Activated naive CD8-positive, alpha-beta T cell treated with anti-CD3 and anti-CD28 coated beads, Interleukin-2, amount 10 ng/mL, durations not matched to agents 7 days and 5 days (primary cell): ENCODE results near the gene DSCAM. TPM values are rescaled to one million over a fixed set of nuclear protein-coding genes. Genes with fewer than 3 reads are reported as not detected.

Experiments used
- ATAC-seq: fragments of 150-1000 bp; cut with Tn5 transposase; one replicate; pipeline ENCODE4 v1.10.0; 2021; ENCODE audit warnings: low read depth, moderate library complexity
- POLR2A ChIA-PET: fragments of 350-600 bp; sonication (Branson Sonifier 250); formaldehyde crosslinking; loops from one replicate; lab custom pipeline; 2021; ENCODE audit warnings: antibody characterized with exemption; lab: Charles Lee
- DNase-seq: peaks from one replicate; pipeline ENCODE4 v3.0.0; 2021
- H3K27ac Mint-ChIP-seq: one replicate; pipeline ENCODE4 v1.8.0; 2022; ENCODE audit warnings: mild to moderate bottlenecking, mixed read lengths
- H3K27me3 Mint-ChIP-seq: one replicate; pipeline ENCODE4 v1.8.0; 2022; ENCODE audit warnings: mild to moderate bottlenecking, moderate library complexity, mixed read lengths
- H3K36me3 Mint-ChIP-seq: one replicate; pipeline ENCODE4 v1.8.0; 2021; ENCODE audit warnings: mild to moderate bottlenecking, mixed read lengths
- H3K4me1 Mint-ChIP-seq: one replicate; pipeline ENCODE4 v1.8.0; 2021; ENCODE audit warnings: mixed read lengths
- H3K4me3 Mint-ChIP-seq: one replicate; pipeline ENCODE4 v1.8.0; 2022; ENCODE audit warnings: mild to moderate bottlenecking, moderate library complexity, mixed read lengths
- H3K9me3 Mint-ChIP-seq: one replicate; pipeline ENCODE4 v1.8.0; 2021; ENCODE audit warnings: mixed read lengths
- total RNA-seq, 2 experiments: library from RNA; stranded (reverse); gene quantifications; one replicate each; pipeline ENCODE4 v1.2.3, GENCODE V29; 2021

DSCAM gene
- total RNA-seq, 2 experiments from 2014 or later, result not detected

DNA sequence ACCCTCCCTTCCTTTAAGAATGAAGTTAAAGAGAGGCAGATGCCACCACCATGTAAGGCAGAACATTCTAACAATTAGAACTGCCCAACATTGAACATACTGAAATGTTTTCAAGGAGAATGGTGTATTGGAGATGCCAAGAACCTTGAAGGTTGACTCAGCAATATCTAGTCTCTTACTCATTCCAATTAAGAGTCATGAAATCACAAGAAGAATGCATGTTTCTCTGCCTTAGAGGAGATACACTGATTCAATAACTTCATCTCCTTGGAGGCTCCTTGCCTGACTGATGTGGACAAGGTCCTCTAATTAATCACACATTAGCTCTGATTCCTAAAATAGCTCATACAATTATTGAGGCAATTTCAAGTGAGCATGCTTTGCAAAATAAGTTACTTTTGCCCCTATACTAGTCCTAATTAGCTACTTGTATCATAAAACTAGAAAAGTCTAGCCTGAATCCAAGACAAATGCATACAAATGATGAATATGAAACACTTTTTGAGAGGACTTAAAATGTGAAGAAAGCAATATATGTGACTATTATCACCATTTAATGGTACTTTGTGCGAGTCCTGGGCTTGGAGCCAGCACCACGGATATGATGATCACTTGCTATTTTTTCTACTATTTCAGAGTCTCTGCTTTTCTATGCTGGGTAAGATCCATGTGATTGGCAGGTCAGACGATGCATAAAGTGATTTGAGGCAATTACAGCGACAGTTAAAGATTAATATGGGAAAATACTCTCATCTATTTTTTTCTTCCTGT is 114.5 kb downstream of the DSCAM start:
- ATAC-seq, result no peak
- Mint-ChIP-seq H3K4me1 (no peaks in the 10 kb centered on the region), H3K36me3 (no peaks in the 10 kb centered on the region), H3K4me3 (no peak overlapping the region), H3K27ac (no peak overlapping the region), H3K9me3 (no peaks in the 10 kb centered on the region), H3K27me3 (no peaks in the 10 kb centered on the region)
- POLR2A ChIA-PET, result no interaction called here
- DNase-seq, result no peak

DNA sequence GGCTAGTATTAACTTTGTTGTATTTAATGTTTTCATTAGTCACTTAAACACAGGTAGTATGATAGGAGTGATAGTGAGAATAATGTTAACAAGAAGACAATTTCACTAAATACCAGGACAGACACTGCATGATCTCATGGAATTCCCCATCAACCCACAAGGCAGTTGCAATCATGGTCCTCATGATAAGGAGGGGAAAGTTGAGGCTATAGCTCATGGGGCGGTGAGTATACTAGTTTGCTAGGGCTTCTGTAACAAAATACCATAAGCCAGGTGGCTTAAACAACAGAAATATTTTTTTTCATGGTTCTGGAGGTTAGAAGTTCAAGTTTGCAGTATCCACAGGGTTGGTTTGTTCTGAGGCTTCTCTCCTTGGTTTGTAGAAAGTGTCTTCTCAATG is 115.8 kb downstream of the DSCAM start:
- ATAC-seq (no peak), DNase-seq (no peak)
- no peak overlapping the region for H3K4me3 Mint-ChIP-seq
- POLR2A ChIA-PET, result no interaction called here
- no peak overlapping the region for H3K27ac Mint-ChIP-seq
- H3K9me3 Mint-ChIP-seq, result no peaks in the 10 kb centered on the region
- no peaks in the 10 kb centered on the region for H3K27me3 Mint-ChIP-seq
- H3K4me1 Mint-ChIP-seq, result no peaks in the 10 kb centered on the region
- H3K36me3 Mint-ChIP-seq, result no peaks in the 10 kb centered on the region

DNA sequence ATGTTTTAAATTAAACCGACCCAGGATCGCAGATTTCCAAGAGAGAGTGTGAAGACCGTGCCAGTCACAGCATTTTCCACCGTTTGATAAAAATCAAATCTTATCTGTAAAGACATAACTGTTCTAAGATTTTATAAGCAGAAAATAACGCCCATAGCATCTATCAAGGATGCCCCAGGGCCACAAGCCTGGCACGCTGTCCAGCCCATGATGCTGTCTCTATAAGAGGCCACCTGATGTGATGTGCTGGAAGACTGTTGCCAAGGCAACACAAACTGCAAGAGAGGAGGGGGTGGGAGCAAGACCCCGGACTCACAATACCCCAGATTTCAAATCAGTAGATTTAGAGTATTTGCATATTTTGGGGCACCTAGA is 116.5 kb downstream of the DSCAM start:
- POLR2A ChIA-PET, result no interaction called here
- Mint-ChIP-seq H3K4me1 (no peaks in the 10 kb centered on the region), H3K4me3 (no peak overlapping the region), H3K36me3 (no peaks in the 10 kb centered on the region), H3K27ac (no peak overlapping the region), H3K27me3 (no peaks in the 10 kb centered on the region), H3K9me3 (no peaks in the 10 kb centered on the region)
- DNase-seq, result no peak
- ATAC-seq, result no peak

DNA sequence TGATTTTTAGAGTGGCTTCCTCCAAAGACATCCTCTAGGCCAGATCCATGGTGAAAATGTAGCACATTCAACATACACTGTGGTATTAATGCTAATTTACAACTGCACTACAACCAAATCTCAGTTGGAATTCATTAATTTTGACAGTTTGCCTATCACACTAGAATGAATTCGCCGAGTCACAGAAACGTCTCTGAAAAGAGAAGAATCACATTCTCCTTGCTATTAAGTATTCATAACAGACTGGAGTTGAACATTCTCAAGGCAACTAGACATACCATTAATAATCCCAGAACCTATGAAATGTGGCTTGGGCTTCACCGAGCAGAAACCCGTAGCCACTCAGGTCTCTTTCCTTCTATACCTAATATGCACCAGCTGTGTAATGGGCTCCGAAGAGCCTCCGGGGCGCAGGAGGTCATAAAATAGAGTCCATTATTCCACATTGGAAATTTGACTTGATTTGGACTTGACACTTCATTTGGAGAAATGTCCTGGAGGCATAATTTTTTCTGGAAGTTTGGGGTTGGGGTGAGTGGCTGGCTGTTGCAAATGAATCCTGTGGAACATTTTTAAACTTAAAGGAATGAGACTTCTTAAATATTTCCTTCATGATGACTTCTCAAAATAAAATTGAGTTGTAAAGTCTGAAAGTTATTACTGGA is 117.1 kb downstream of the DSCAM start:
- H3K9me3 Mint-ChIP-seq, result no peaks in the 10 kb centered on the region
- H3K36me3 Mint-ChIP-seq, result no peaks in the 10 kb centered on the region
- POLR2A ChIA-PET, result no interaction called here
- ATAC-seq (no peak), DNase-seq (no peak)
- no peak overlapping the region for H3K4me3 Mint-ChIP-seq
- H3K4me1 Mint-ChIP-seq, result no peaks in the 10 kb centered on the region
- H3K27me3 Mint-ChIP-seq, result no peaks in the 10 kb centered on the region
- H3K27ac Mint-ChIP-seq, result no peak overlapping the region

DNA sequence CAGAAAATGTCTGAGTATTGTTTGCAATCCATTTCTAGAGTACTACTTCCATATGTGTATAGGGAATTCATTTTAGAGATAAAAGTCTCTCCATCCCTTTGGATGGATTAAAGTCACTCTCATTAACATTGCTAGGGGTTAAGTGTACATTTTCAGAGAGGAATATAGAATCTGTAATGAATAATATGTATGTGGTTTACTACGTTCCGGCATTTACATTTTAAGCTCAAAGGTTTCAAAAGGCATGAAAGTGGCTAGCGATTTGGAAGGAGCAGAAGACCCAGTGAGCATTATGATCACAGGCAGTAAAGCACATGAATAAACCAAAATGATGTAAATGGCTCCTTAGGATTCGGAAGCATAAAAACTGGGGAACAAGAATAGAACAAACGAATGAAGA is 123.0 kb downstream of the DSCAM start:
- H3K36me3 Mint-ChIP-seq, result no peaks in the 10 kb centered on the region
- no peak overlapping the region for H3K27ac Mint-ChIP-seq
- H3K4me1 Mint-ChIP-seq, result no peaks in the 10 kb centered on the region
- peaks cover 3% of the 10 kb centered on the region for H3K27me3 Mint-ChIP-seq
- DNase-seq (no peak), ATAC-seq (no peak)
- POLR2A ChIA-PET, result no interaction called here
- no peaks in the 10 kb centered on the region for H3K9me3 Mint-ChIP-seq
- H3K4me3 Mint-ChIP-seq, result no peak overlapping the region

DNA sequence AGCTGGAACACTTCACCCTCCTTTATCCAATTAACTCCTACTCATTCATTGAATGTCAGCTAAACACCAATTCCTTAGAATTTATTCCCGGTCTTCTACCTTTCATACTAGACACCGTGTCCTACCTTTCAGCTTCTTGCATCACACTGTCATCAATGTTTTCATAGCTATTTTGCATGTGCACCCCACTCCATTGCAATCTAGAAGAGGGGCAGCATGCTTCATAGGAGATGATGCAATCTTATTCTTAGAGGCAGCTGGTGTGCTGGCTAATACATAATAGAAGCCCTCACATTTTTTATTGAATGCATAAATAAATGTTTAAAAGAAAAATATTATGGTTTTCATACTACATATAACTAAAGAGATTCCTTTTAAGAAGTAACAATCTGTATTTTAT is 123.6 kb downstream of the DSCAM start:
- POLR2A ChIA-PET, result no interaction called here
- H3K9me3 Mint-ChIP-seq, result no peaks in the 10 kb centered on the region
- no peaks in the 10 kb centered on the region for H3K36me3 Mint-ChIP-seq
- no peak overlapping the region for H3K4me3 Mint-ChIP-seq
- DNase-seq (no peak), ATAC-seq (no peak)
- H3K27me3 Mint-ChIP-seq, result peaks cover 3% of the 10 kb centered on the region
- no peaks in the 10 kb centered on the region for H3K4me1 Mint-ChIP-seq
- H3K27ac Mint-ChIP-seq, result no peak overlapping the region

DNA sequence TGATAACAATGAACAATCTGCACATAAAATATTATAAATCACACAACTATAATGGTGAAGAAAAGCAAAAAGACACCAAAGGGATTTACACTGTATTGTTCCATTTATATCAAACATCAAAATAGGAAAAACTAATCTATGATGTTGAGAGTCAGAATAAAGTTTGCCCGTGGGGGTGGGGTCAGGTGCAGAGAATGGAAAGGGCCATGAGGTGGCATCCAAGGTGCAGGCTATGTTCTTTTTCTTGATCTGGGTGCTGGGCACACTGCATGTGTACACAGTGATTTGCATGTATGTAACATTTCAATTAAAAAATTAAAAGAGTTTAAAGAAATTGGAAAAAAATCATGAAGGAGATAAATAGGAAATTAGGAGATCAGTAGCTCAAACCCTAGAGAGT is 127.3 kb downstream of the DSCAM start:
- POLR2A ChIA-PET, result no interaction called here
- ATAC-seq (no peak), DNase-seq (no peak)
- Mint-ChIP-seq H3K9me3 (peaks cover 1% of the 10 kb centered on the region), H3K4me3 (no peak overlapping the region), H3K36me3 (no peaks in the 10 kb centered on the region), H3K4me1 (no peaks in the 10 kb centered on the region), H3K27ac (no peak overlapping the region), H3K27me3 (peaks cover 3% of the 10 kb centered on the region)

DNA sequence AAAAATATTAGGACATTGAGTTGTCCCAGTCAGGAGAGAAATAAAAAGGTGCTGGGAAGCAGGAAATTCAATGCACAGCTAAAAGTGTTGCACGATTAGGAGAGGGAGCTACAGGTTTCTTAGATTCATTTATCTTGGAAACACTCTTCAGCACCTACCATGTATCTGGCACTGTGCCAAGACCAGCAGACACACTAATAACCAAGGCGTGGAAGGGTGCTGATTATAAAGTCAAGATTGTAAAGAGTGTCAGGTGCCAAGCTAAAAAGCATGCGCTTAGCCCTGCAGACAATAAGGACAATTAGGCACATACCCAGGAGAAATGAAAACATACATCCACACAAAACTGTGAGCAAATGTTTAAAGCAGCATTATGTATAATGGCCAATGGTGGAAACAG is 129.9 kb downstream of the DSCAM start:
- no peak overlapping the region for H3K27ac Mint-ChIP-seq
- H3K4me1 Mint-ChIP-seq, result no peaks in the 10 kb centered on the region
- no peaks in the 10 kb centered on the region for H3K36me3 Mint-ChIP-seq
- DNase-seq, result no peak
- no peak for ATAC-seq
- no peaks in the 10 kb centered on the region for H3K27me3 Mint-ChIP-seq
- H3K4me3 Mint-ChIP-seq, result no peak overlapping the region
- peaks cover 4% of the 10 kb centered on the region for H3K9me3 Mint-ChIP-seq
- POLR2A ChIA-PET, result no interaction called here

DNA sequence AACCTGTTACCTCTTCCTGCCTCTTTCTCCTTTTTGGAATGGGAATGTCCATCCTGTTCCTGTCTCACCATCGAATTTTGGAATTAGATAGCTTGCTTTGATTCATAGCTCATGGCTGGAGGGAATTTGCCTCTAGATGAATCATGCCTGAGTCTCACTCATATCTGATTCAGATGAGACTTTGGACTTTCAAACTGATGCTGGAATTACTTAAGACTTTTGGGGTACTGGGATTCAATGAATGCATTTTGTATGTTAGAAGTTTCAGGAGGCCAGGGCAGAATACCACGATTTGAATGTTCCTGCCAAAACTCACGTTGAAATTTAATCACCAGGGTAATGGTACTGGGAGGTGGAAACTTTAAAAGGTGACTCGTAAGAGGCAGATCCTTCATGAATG is 132.4 kb downstream of the DSCAM start:
- no peak for DNase-seq
- Mint-ChIP-seq H3K4me3 (no peak overlapping the region), H3K9me3 (peaks cover 4% of the 10 kb centered on the region), H3K27ac (no peak overlapping the region), H3K4me1 (no peaks in the 10 kb centered on the region), H3K27me3 (no peaks in the 10 kb centered on the region), H3K36me3 (no peaks in the 10 kb centered on the region)
- POLR2A ChIA-PET, result no interaction called here
- ATAC-seq, result no peak

DNA sequence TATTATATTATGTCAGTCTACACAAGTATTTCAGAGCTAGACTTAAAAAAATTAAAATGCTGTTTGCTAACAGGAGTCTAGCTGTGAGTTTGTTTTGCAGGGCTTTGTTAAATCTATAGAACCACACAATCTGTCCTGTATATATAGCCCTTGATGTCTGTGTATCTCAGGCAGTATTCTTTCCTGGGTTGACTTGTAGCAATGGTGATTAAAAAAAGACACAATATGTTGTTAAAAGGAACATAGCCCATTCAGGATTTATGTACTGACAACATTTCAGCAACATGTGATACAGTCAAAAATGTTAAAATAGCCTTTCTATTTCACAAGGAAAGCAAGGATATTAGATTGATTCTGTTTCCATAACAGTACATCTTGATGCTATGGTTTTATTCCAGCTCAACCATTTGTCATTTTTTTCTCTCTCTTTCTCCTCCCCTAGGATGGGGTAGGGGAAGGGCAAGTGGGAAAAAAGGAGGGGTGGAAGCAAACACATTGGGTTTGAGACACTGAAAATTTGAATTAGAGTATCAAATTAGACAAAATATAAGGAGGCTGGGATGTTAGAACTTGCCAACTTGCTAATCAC is 139.2 kb downstream of the DSCAM start:
- Mint-ChIP-seq H3K27ac (no peak overlapping the region), H3K36me3 (no peaks in the 10 kb centered on the region), H3K4me3 (no peak overlapping the region), H3K4me1 (no peaks in the 10 kb centered on the region), H3K9me3 (no peaks in the 10 kb centered on the region), H3K27me3 (no peaks in the 10 kb centered on the region)
- POLR2A ChIA-PET, result no interaction called here
- ATAC-seq (no peak), DNase-seq (no peak)

DNA sequence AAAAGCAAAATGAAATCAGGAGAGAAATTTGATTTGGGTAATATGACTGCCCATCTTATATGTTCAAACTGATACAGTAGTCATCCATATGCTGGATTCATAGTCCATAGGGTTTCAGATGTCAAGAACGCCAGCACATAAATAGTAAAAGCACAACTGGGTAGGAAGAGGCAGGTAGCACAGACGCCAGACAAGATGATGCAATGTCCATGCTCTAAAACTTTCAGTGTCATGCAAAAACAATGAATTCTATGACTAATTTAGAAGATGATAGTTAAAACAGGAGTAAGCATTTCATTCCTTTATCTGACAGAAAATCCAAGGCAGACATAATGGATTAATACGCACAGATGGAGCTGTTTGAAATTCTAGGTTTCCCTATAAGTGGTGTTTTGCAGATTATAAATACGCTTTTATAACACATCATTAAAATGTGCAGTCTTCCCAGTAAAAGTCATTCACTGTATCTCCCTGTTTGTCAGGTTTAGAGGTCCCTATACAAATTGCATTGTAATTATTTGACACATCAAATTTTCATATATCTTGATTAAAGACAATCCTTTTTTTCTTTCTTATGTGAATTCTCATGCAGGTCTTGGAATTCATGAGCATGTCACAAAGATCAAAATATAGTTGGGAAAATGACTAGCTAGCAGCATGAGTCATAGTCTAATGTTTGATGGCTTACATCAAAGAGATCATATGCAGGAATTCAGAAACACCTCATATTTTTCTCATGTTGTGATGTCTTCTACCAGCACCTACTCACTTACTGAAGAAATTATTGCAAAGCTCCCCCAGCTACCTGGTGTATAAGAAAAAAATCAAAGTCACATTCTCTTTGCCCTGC is 139.9 kb downstream of the DSCAM start:
- DNase-seq (no peak), ATAC-seq (no peak)
- H3K4me1 Mint-ChIP-seq, result no peaks in the 10 kb centered on the region
- no peaks in the 10 kb centered on the region for H3K27me3 Mint-ChIP-seq
- POLR2A ChIA-PET, result no interaction called here
- no peak overlapping the region for H3K4me3 Mint-ChIP-seq
- no peaks in the 10 kb centered on the region for H3K9me3 Mint-ChIP-seq
- no peak overlapping the region for H3K27ac Mint-ChIP-seq
- H3K36me3 Mint-ChIP-seq, result no peaks in the 10 kb centered on the region

DNA sequence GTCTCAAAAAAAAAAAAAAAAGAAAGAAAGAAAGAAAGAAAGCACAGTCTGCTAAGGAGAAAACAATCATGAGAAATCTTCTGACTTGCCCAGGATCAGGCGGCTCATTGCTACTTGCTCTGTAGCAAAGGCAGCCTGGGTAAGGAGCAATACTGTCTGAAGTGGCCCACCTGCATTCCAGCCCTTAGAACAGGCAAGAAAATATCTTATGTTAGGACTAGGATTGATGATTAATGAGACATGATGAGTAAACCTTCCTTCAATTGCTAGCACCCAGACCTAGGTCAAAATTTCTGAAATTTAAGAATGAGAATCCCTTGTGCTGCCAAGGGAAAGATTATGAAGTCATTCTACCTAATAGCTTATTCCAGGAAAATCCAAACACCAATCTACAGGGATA is 140.8 kb downstream of the DSCAM start:
- ATAC-seq (no peak), DNase-seq (no peak)

DNA sequence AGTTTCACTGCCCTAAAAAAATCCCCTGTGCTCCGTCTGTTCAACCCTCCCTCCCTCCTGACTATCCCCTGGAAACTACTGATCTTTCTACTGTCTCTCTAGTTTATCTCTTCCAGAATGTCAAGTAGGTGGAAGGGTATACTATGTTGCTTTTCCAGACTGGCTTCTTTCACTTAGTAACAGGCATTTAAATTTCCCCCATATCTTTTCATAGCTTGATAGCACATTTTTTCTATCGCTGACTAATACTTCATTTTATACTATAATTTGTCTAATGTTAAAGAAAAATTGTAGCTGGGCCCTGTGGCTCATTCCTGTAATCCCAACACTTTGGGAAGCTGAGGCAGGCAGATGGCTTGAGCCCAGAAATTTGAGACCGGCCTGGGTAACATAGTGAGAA is 142.8 kb downstream of the DSCAM start:
- DNase-seq (no peak), ATAC-seq (no peak)
- Mint-ChIP-seq H3K4me3 (no peak overlapping the region), H3K36me3 (no peaks in the 10 kb centered on the region), H3K4me1 (no peaks in the 10 kb centered on the region), H3K9me3 (no peaks in the 10 kb centered on the region), H3K27ac (no peak overlapping the region), H3K27me3 (no peaks in the 10 kb centered on the region)
- POLR2A ChIA-PET, result no interaction called here

More for the DNA sequence above, 140.8 kb downstream of the DSCAM start:
- H3K9me3 Mint-ChIP-seq, result no peaks in the 10 kb centered on the region
- no peak overlapping the region for H3K27ac Mint-ChIP-seq
- POLR2A ChIA-PET, result no interaction called here
- no peaks in the 10 kb centered on the region for H3K27me3 Mint-ChIP-seq
- no peaks in the 10 kb centered on the region for H3K4me1 Mint-ChIP-seq
- no peaks in the 10 kb centered on the region for H3K36me3 Mint-ChIP-seq
- H3K4me3 Mint-ChIP-seq, result no peak overlapping the region
